HL-60 (cell line): ENCODE measurements around the gene WFDC8.

Source experiments
- DNase-seq, 2 experiments: peaks; one replicate each; pipeline ENCODE4 v3.0.0-alpha.2; 2010 to 2020; ENCODE audit warnings: low read depth in 1 of 2, low spot score in 1 of 2
- H3K27ac ChIP-seq: fragments of 250-450 bp; sonication (Bioruptor Pico); replicated peaks from 2 replicates; pipeline ENCODE4 v1.5.1; 2020; ENCODE audit warnings: mild to moderate bottlenecking, moderate library complexity
- H3K27me3 ChIP-seq: fragments of 250-450 bp; sonication (Bioruptor Pico); 2 replicates; pipeline ENCODE4 v1.5.1; 2021; ENCODE audit warnings: mild to moderate bottlenecking, moderate library complexity; ENCODE audit not compliant: insufficient read depth, poor library complexity, severe bottlenecking
- H3K4me3 ChIP-seq: replicated peaks from 2 replicates; pipeline ENCODE4 v1.5.1; 2011; ENCODE audit warnings: mild to moderate bottlenecking, control low read depth, low read length; ENCODE audit not compliant: insufficient read depth
- CTCF ChIP-seq: IDR thresholded peaks from one replicate; pipeline ENCODE4 v1.5.1; 2011; ENCODE audit warnings: low read length, control low read depth, inconsistent platforms; ENCODE audit not compliant: insufficient read depth
- GABPA ChIP-seq: IDR thresholded peaks from 2 replicates; pipeline ENCODE4 v1.6.1; 2012; ENCODE audit warnings: low read depth
- POLR2AphosphoS5 ChIP-seq: IDR thresholded peaks from 2 replicates; pipeline ENCODE4 v1.6.1; 2012; ENCODE audit warnings: low read depth
- SPI1 ChIP-seq: IDR thresholded peaks from 2 replicates; pipeline ENCODE4 v1.6.1; 2012; ENCODE audit warnings: low read depth, mild to moderate bottlenecking, borderline replicate concordance
- TF ChIP-seq, protein P1 (sequence below): IDR thresholded peaks from 2 replicates; pipeline ENCODE4 v1.6.1; 2012; ENCODE audit warnings: low read depth; ENCODE audit not compliant: insufficient replicate concordance

Gene WFDC8

DNA sequence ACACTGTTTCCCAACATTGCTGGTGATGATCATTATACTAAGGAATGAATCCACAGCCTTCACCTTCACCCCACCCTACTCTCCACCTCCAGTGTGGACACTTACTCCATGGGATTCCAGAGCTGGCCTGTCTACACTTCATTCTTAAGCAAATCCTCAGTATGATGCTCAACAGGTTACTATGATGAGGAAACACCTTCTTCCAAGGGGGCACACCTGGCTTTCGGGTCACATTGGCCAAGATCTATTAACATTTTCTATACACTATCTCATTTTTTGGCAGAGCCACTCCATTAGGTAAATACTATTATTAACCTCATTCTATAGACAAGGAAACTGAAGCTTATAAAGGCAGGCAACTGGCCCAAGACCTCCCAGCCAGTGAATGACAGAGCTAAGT is 23.9 kb downstream of the WFDC8 start:
- Histone ChIP-seq H3K27ac (no peak overlapping the region), H3K4me3 (no peak overlapping the region), H3K27me3 (no peaks in the 10 kb centered on the region)
- TF ChIP-seq CTCF, result no peak
- TF ChIP-seq, protein P1, sequence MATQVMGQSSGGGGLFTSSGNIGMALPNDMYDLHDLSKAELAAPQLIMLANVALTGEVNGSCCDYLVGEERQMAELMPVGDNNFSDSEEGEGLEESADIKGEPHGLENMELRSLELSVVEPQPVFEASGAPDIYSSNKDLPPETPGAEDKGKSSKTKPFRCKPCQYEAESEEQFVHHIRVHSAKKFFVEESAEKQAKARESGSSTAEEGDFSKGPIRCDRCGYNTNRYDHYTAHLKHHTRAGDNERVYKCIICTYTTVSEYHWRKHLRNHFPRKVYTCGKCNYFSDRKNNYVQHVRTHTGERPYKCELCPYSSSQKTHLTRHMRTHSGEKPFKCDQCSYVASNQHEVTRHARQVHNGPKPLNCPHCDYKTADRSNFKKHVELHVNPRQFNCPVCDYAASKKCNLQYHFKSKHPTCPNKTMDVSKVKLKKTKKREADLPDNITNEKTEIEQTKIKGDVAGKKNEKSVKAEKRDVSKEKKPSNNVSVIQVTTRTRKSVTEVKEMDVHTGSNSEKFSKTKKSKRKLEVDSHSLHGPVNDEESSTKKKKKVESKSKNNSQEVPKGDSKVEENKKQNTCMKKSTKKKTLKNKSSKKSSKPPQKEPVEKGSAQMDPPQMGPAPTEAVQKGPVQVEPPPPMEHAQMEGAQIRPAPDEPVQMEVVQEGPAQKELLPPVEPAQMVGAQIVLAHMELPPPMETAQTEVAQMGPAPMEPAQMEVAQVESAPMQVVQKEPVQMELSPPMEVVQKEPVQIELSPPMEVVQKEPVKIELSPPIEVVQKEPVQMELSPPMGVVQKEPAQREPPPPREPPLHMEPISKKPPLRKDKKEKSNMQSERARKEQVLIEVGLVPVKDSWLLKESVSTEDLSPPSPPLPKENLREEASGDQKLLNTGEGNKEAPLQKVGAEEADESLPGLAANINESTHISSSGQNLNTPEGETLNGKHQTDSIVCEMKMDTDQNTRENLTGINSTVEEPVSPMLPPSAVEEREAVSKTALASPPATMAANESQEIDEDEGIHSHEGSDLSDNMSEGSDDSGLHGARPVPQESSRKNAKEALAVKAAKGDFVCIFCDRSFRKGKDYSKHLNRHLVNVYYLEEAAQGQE, result no peak
- TF ChIP-seq GABPA, result no peak
- TF ChIP-seq POLR2AphosphoS5, result no peak
- no peak for TF ChIP-seq SPI1
- no peak for DNase-seq

DNA sequence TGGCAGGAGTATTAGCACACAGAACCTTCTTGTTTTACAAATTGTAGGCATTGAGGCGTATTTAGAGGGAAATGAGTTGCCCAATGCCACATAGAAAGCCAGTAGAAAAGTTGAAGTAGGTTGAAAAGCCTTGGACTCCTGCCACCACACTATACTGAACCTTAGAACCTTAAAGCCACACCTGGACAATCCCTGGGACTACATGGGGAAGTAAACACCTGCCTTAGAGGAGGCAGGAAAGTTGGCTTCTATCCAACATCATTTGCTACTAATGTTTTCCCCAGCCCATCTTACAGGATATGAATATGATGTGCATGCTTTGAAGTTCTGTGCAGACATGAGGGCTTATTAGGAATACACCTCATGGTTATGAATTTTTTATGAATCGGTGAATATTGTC is 26.6 kb downstream of the WFDC8 start:
- no peak for TF ChIP-seq GABPA
- TF ChIP-seq SPI1, result no peak
- TF ChIP-seq, protein P1, result no peak
- TF ChIP-seq CTCF, result no peak
- no peak for TF ChIP-seq POLR2AphosphoS5
- no peak overlapping the region for H3K4me3 ChIP-seq
- H3K27me3 ChIP-seq, result no peaks in the 10 kb centered on the region

GRCh38 chr20:45550765-45551164 is 28.3 kb downstream of the WFDC8 start:
- H3K27ac ChIP-seq, result no peak overlapping the region

More for the DNA sequence above, 26.6 kb downstream of the WFDC8 start:
- H3K27ac ChIP-seq, result no peak overlapping the region
- no peak for DNase-seq

More at GRCh38 chr20:45550765-45551164, 28.3 kb downstream of the WFDC8 start:
- H3K4me3 ChIP-seq, result no peak overlapping the region
- TF ChIP-seq POLR2AphosphoS5 (no peak), SPI1 (no peak), CTCF (no peak), GABPA (no peak)
- TF ChIP-seq, protein P1, result no peak
- no peak for DNase-seq
- H3K27me3 ChIP-seq, result no peaks in the 10 kb centered on the region
